GM15510 (cell line): ENCODE results near the gene CADM3.

ENCODE experiments used
- POLR2A ChIP-seq: IDR thresholded peaks from 3 replicates; pipeline ENCODE4 v1.6.1; 2011; ENCODE audit warnings: borderline replicate concordance; ENCODE audit not compliant: insufficient read length; ENCODE audit errors: extremely low read depth

The CADM3 gene

GRCh38 chr1:159208175-159208825 is 36.9 kb downstream of the CADM3 start:
- TF ChIP-seq POLR2A = no peak

GRCh38 chr1:159209061-159209460 is 37.6 kb downstream of the CADM3 start:
- no peak for TF ChIP-seq POLR2A

- no peak for TF ChIP-seq POLR2A
Measured at GRCh38 chr1:159211331-159212136, 40.1 kb downstream of the CADM3 start.

GRCh38 chr1:159212596-159212995 is 41.2 kb downstream of the CADM3 start:
- no peak for TF ChIP-seq POLR2A

GRCh38 chr1:159214149-159214760 is 42.8 kb downstream of the CADM3 start:
- no peak for TF ChIP-seq POLR2A

GRCh38 chr1:159218649-159219636 is 47.5 kb downstream of the CADM3 start:
- no peak for TF ChIP-seq POLR2A

GRCh38 chr1:159222075-159222865 is 50.9 kb downstream of the CADM3 start:
- TF ChIP-seq POLR2A = no peak

GRCh38 chr1:159223004-159223403 is 51.6 kb downstream of the CADM3 start:
- no peak for TF ChIP-seq POLR2A

GRCh38 chr1:159228554-159228953 is 57.1 kb downstream of the CADM3 start:
- no peak for TF ChIP-seq POLR2A

- no peak for TF ChIP-seq POLR2A
Measured at GRCh38 chr1:159229260-159229885, 58.0 kb downstream of the CADM3 start.

GRCh38 chr1:159229896-159230295 is 58.5 kb downstream of the CADM3 start:
- no peak for TF ChIP-seq POLR2A

GRCh38 chr1:159239551-159240220 is 68.3 kb downstream of the CADM3 start:
- TF ChIP-seq POLR2A = no peak

- TF ChIP-seq POLR2A = no peak
Measured at GRCh38 chr1:159247266-159247665, 75.9 kb downstream of the CADM3 start.
